Neuron (in vitro differentiated cells): ENCODE data around the gene IFNL1.
A peak's percentile ranks its signal among the peaks of the same experiment; 100 is the strongest.
"Not testable (repeated sequence)": the region's sequence is repeated elsewhere in the genome, so short reads cannot be mapped to it uniquely, and the experiment has no call there.

ENCODE experiments used
- H2AFZ ChIP-seq: one replicate; pipeline ENCODE4 v1.6.1; 2013; ENCODE audit warnings: low read depth, mild to moderate bottlenecking, inconsistent platforms, low read length, moderate library complexity
- H3K27me3 ChIP-seq: one replicate; pipeline ENCODE4 v1.6.1; 2013; ENCODE audit warnings: low read length; ENCODE audit not compliant: insufficient read depth
- H3K36me3 ChIP-seq: one replicate; pipeline ENCODE4 v1.6.1; 2013; ENCODE audit warnings: low read length; ENCODE audit not compliant: insufficient read depth
- H3K4me1 ChIP-seq: one replicate; pipeline ENCODE4 v1.6.1; 2013; ENCODE audit warnings: low read length; ENCODE audit not compliant: insufficient read depth
- H3K4me3 ChIP-seq: 2 replicates; pipeline ENCODE4 v1.5.1; 2013; ENCODE audit warnings: mild to moderate bottlenecking, low read length, moderate library complexity
- H3K9me3 ChIP-seq: one replicate; pipeline ENCODE4 v1.6.1; 2013; ENCODE audit warnings: low read length

Gene IFNL1

GRCh38 chr19:39307046-39307821, 11.0 kb downstream of the IFNL1 start:
- no peaks in the 10 kb centered on the region for H3K36me3 ChIP-seq
- peaks cover 11% of the 10 kb centered on the region for H3K4me1 ChIP-seq
- no peaks in the 10 kb centered on the region for H3K9me3 ChIP-seq
- peaks cover 43% of the 10 kb centered on the region for H3K27me3 ChIP-seq
- peak overlapping the region; percentile 71 for H2AFZ ChIP-seq
- H3K4me3 ChIP-seq: peak overlapping the region; percentile 24

- Histone ChIP-seq H3K9me3 (no peaks in the 10 kb centered on the region), H2AFZ (peak overlapping the region; percentile 71), H3K27me3 (peaks cover 43% of the 10 kb centered on the region), H3K4me1 (peaks cover 11% of the 10 kb centered on the region), H3K4me3 (no peak overlapping the region), H3K36me3 (no peaks in the 10 kb centered on the region)
These were observed 11.8 kb downstream of the IFNL1 start for GRCh38 chr19:39307822-39308530.

GRCh38 chr19:39308531-39309304, 12.5 kb downstream of the IFNL1 start:
- H3K4me3 ChIP-seq: no peak overlapping the region
- peaks cover 43% of the 10 kb centered on the region for H3K27me3 ChIP-seq
- H2AFZ ChIP-seq: no peak overlapping the region
- peaks cover 11% of the 10 kb centered on the region for H3K4me1 ChIP-seq
- peaks cover 3% of the 10 kb centered on the region for H3K36me3 ChIP-seq
- no peaks in the 10 kb centered on the region for H3K9me3 ChIP-seq

- not testable (repeated sequence) for H3K9me3 ChIP-seq, H2AFZ ChIP-seq, H3K36me3 ChIP-seq, H3K4me3 ChIP-seq
- H3K4me1 ChIP-seq: peaks cover 11% of the 10 kb centered on the region
- H3K27me3 ChIP-seq: peaks cover 38% of the 10 kb centered on the region
These were observed 13.1 kb downstream of the IFNL1 start for GRCh38 chr19:39309305-39309670.

- peaks cover 11% of the 10 kb centered on the region for H3K4me1 ChIP-seq
- no peak overlapping the region for H3K4me3 ChIP-seq
- peaks cover 28% of the 10 kb centered on the region for H3K27me3 ChIP-seq
- H3K9me3 ChIP-seq: no peaks in the 10 kb centered on the region
- no peak overlapping the region for H2AFZ ChIP-seq
- H3K36me3 ChIP-seq: peaks cover 8% of the 10 kb centered on the region
These were observed 14.5 kb downstream of the IFNL1 start for GRCh38 chr19:39310558-39311311.

GRCh38 chr19:39314016-39314728, 18.0 kb downstream of the IFNL1 start:
- no peaks in the 10 kb centered on the region for H3K27me3 ChIP-seq
- H3K4me1 ChIP-seq: peaks cover 1% of the 10 kb centered on the region
- no peaks in the 10 kb centered on the region for H3K9me3 ChIP-seq
- H3K36me3 ChIP-seq: peaks cover 8% of the 10 kb centered on the region
- H2AFZ ChIP-seq: no peak overlapping the region
- H3K4me3 ChIP-seq: no peak overlapping the region

GRCh38 chr19:39315933-39316332, 19.7 kb downstream of the IFNL1 start:
- Histone ChIP-seq H3K4me3 (no peak overlapping the region), H2AFZ (no peak overlapping the region), H3K4me1 (peaks cover 7% of the 10 kb centered on the region), H3K9me3 (no peaks in the 10 kb centered on the region), H3K27me3 (no peaks in the 10 kb centered on the region), H3K36me3 (peaks cover 8% of the 10 kb centered on the region)

- peaks cover 8% of the 10 kb centered on the region for H3K36me3 ChIP-seq
- H3K4me1 ChIP-seq: peaks cover 7% of the 10 kb centered on the region
- no peak overlapping the region for H3K4me3 ChIP-seq
- H3K27me3 ChIP-seq: no peaks in the 10 kb centered on the region
- no peak overlapping the region for H2AFZ ChIP-seq
- no peaks in the 10 kb centered on the region for H3K9me3 ChIP-seq
These were observed 20.6 kb downstream of the IFNL1 start for GRCh38 chr19:39316627-39317321.

GRCh38 chr19:39317476-39317875, 21.3 kb downstream of the IFNL1 start:
- peaks cover 8% of the 10 kb centered on the region for H3K36me3 ChIP-seq
- no peaks in the 10 kb centered on the region for H3K27me3 ChIP-seq
- H3K4me1 ChIP-seq: peaks cover 7% of the 10 kb centered on the region
- H2AFZ ChIP-seq: no peak overlapping the region
- H3K4me3 ChIP-seq: no peak overlapping the region
- H3K9me3 ChIP-seq: no peaks in the 10 kb centered on the region

GRCh38 chr19:39318071-39318470, 21.9 kb downstream of the IFNL1 start:
- no peaks in the 10 kb centered on the region for H3K27me3 ChIP-seq
- H2AFZ ChIP-seq: no peak overlapping the region
- no peaks in the 10 kb centered on the region for H3K9me3 ChIP-seq
- peaks cover 7% of the 10 kb centered on the region for H3K4me1 ChIP-seq
- H3K4me3 ChIP-seq: no peak overlapping the region
- peaks cover 8% of the 10 kb centered on the region for H3K36me3 ChIP-seq

- Histone ChIP-seq H3K27me3 (no peaks in the 10 kb centered on the region), H3K36me3 (peaks cover 5% of the 10 kb centered on the region), H3K4me3 (no peak overlapping the region), H3K4me1 (peaks cover 7% of the 10 kb centered on the region), H3K9me3 (no peaks in the 10 kb centered on the region), H2AFZ (no peak overlapping the region)
These were observed 22.5 kb downstream of the IFNL1 start for GRCh38 chr19:39318690-39319089.
